Smooth muscle cell (in vitro differentiated cells): ENCODE measurements around the gene PLXDC2. TPM values are rescaled to one million over a fixed set of nuclear protein-coding genes. Genes with fewer than 3 reads are reported as not detected.

Experiments used
- DNase-seq: peaks from one replicate; lab custom pipeline; 2025; ENCODE audit not compliant: unreplicated experiment; lab: John Stamatoyannopoulos, UW
- H2AFZ ChIP-seq: fragments of 200-600 bp; sonication (generic); 2 replicates; pipeline ENCODE4 v1.6.0; 2016; ENCODE audit warnings: antibody characterized with exemption, low read depth, mild to moderate bottlenecking
- H3F3A ChIP-seq: fragments of 200-600 bp; sonication (generic); 2 replicates; pipeline ENCODE4 v1.6.0; 2017; ENCODE audit warnings: antibody characterized with exemption, low read depth
- H3K27ac ChIP-seq: fragments of 200-600 bp; sonication (generic); 2 replicates; pipeline ENCODE4 v1.5.1; 2016; ENCODE audit warnings: low read depth, mild to moderate bottlenecking
- H3K27me3 ChIP-seq: fragments of 200-600 bp; sonication (generic); 2 replicates; pipeline ENCODE4 v1.6.1; 2016; ENCODE audit warnings: low read depth, mild to moderate bottlenecking
- H3K36me3 ChIP-seq: fragments of 200-600 bp; sonication (generic); 2 replicates; pipeline ENCODE4 v1.5.1; 2016; ENCODE audit warnings: low read depth
- H3K4me1 ChIP-seq: fragments of 200-600 bp; sonication (generic); 2 replicates; pipeline ENCODE4 v1.5.1; 2016; ENCODE audit warnings: low read depth
- H3K4me2 ChIP-seq: fragments of 200-600 bp; sonication (generic); 2 replicates; pipeline ENCODE4 v1.6.0; 2016; ENCODE audit warnings: mild to moderate bottlenecking
- H3K4me3 ChIP-seq: fragments of 200-600 bp; sonication (generic); 2 replicates; pipeline ENCODE4 v1.5.1; 2016; ENCODE audit warnings: mild to moderate bottlenecking
- H3K79me2 ChIP-seq: fragments of 200-600 bp; sonication (generic); 2 replicates; pipeline ENCODE4 v1.6.0; 2016; ENCODE audit warnings: low read depth, mild to moderate bottlenecking
- H3K9ac ChIP-seq: fragments of 200-600 bp; sonication (generic); 2 replicates; pipeline ENCODE4 v1.6.0; 2016; ENCODE audit warnings: low read depth
- H3K9me3 ChIP-seq: fragments of 200-600 bp; sonication (generic); replicated peaks from 2 replicates; pipeline ENCODE4 v1.5.1; 2016; ENCODE audit warnings: low read depth
- H4K20me1 ChIP-seq: fragments of 200-600 bp; sonication (generic); 2 replicates; pipeline ENCODE4 v1.6.0; 2016; ENCODE audit warnings: low read depth
- CTCF ChIP-seq: fragments of 200-600 bp; sonication (generic); IDR thresholded peaks from 2 replicates; pipeline ENCODE4 v1.5.1; 2017; ENCODE audit warnings: borderline replicate concordance, mild to moderate bottlenecking, antibody characterized with exemption; ENCODE audit not compliant: insufficient read depth, poor library complexity, severe bottlenecking
- WGBS: methylation state at CpG from one replicate; pipeline ENCODE4 v1.1.7; 2016; ENCODE audit warnings: low lambda C conversion rate; 5-methylcytosine and 5-hydroxymethylcytosine counted together
- polyA plus RNA-seq: library from polyadenylated mRNA; unstranded; fragments of >200 nt; fragmentation: Nextera tagmentation; extraction: Ambion mirVana; gene quantifications from 2 replicates; pipeline ENCODE4 v1.2.1, GENCODE V29; 2016
- total RNA-seq: library from RNA; depleted of rRNA; stranded (reverse); fragments of >200 nt; gene quantifications from 2 replicates; pipeline ENCODE4 v1.2.3, GENCODE V29; 2014

Gene PLXDC2
- total and polyA plus RNA-seq, 2 experiments from 2014 or later = 7.3 to 24.9 TPM

- 96% methylated on average over 3 of the region's 3 CpGs for WGBS
- no peak for TF ChIP-seq CTCF
- peaks cover 5% of the 10 kb centered on the region for H3F3A ChIP-seq
- H3K79me2 ChIP-seq = no peaks in the 10 kb centered on the region
- no peaks in the 10 kb centered on the region for H4K20me1 ChIP-seq
- H3K27me3 ChIP-seq = no peaks in the 10 kb centered on the region
- H3K4me3 ChIP-seq = no peak overlapping the region
- no peaks in the 10 kb centered on the region for H3K9me3 ChIP-seq
- no peak for DNase-seq
- peaks cover 6% of the 10 kb centered on the region for H3K4me1 ChIP-seq
- H3K4me2 ChIP-seq = no peak overlapping the region
- no peak overlapping the region for H3K9ac ChIP-seq
- H3K36me3 ChIP-seq = no peaks in the 10 kb centered on the region
- H3K27ac ChIP-seq = no peak overlapping the region
- no peak overlapping the region for H2AFZ ChIP-seq
Observed at GRCh38 chr10:19915816-19916215, 99.6 kb downstream of the PLXDC2 start.

DNA sequence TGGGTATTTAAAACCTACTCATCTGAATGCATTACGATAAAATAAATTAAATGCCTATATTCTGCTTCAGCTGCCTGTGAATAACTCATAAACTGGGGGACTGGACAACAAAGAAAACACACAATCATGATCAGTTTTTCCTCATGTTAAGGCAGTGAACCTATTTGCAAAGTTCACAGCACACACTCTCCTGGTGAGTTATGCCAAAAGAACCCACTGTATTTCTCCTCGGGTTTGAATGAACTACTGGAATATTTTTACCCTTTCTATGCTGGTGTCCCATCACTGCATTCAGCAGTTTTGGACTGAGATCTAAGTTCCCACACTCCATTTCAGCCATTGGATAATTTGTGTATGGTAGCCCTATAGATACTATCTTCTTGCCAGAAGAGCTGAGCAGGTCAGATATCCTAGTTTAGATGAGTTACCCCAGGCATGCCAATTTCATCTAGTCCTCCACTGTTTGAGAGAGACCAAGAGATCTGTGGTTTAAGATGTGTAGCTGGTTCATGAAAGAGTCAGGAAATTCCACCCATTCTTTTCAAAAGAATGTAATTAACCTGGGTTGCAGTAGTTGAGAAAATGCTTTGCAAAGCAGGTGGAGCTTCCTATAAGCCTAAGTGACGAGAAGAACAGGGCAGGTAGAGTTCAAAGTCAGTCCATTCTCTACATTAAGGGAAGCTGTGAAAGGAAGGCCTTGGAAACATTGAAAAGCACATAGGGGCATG, 101.7 kb downstream of the PLXDC2 start:
- Histone ChIP-seq H3F3A (peaks cover 16% of the 10 kb centered on the region), H2AFZ (no peak overlapping the region), H3K9ac (no peak overlapping the region), H3K36me3 (no peaks in the 10 kb centered on the region), H3K27ac (peak overlapping the region; percentile 37), H3K4me2 (peak overlapping the region; percentile 18), H3K4me3 (no peak overlapping the region), H3K4me1 (peaks cover 7% of the 10 kb centered on the region), H3K27me3 (no peaks in the 10 kb centered on the region), H3K9me3 (no peaks in the 10 kb centered on the region), H3K79me2 (no peaks in the 10 kb centered on the region), H4K20me1 (no peaks in the 10 kb centered on the region)
- TF ChIP-seq CTCF = no peak
- WGBS = 69% methylated on average over 3 of the region's 3 CpGs
- no peak for DNase-seq

DNA sequence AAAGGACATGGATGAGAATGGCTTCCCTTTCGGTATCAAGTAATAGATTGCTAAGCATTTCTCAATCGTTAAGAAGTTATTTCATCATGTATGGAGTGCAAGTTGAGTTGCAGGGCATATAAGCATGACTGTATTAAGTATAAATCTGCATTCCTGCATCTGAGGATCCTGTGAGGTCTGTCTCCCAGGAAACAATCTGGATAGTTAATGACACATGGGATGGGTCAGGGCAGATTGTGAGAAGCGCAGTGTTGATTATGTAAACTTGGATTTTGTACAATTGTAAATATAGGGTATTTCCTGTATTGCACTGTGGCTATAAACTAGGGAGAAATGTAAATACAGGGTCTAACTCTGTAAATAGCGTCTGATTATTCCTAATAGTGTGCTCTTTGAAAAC, 102.6 kb downstream of the PLXDC2 start:
- H3F3A ChIP-seq = peaks cover 16% of the 10 kb centered on the region
- H2AFZ ChIP-seq = no peak overlapping the region
- 39% methylated on average over 4 of the region's 4 CpGs for WGBS
- no peak overlapping the region for H3K4me3 ChIP-seq
- no peaks in the 10 kb centered on the region for H3K9me3 ChIP-seq
- peak overlapping the region; percentile 18 for H3K4me2 ChIP-seq
- no peaks in the 10 kb centered on the region for H3K36me3 ChIP-seq
- no peaks in the 10 kb centered on the region for H3K79me2 ChIP-seq
- H3K27ac ChIP-seq = peak overlapping the region; percentile 43
- H4K20me1 ChIP-seq = no peaks in the 10 kb centered on the region
- no peak for TF ChIP-seq CTCF
- no peak overlapping the region for H3K9ac ChIP-seq
- H3K27me3 ChIP-seq = no peaks in the 10 kb centered on the region
- no peak for DNase-seq
- H3K4me1 ChIP-seq = peaks cover 12% of the 10 kb centered on the region

DNA sequence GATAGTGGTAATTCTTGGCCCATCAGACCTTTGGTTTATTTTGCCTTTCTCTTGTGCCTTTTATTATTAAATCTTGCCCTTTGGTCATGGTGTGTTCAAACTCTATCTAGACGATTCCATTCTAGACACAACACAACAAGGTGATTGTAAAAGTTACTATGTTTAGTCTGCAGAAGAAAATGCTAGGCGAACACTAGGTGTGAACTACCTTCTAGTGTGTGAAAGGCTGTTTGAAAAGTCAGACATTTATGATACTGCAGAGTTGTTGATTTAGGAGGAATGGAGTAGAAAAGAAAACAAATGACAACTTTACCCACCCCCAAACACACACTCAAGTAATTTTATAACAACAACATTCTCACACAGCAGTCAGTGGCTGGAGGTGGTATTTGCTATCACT, 103.4 kb downstream of the PLXDC2 start:
- no peaks in the 10 kb centered on the region for H4K20me1 ChIP-seq
- TF ChIP-seq CTCF = no peak
- H3K9ac ChIP-seq = no peak overlapping the region
- peaks cover 12% of the 10 kb centered on the region for H3K4me1 ChIP-seq
- H3K27ac ChIP-seq = peak overlapping the region; percentile 43
- DNase-seq = no peak
- no peaks in the 10 kb centered on the region for H3K36me3 ChIP-seq
- H3K79me2 ChIP-seq = no peaks in the 10 kb centered on the region
- H3K4me3 ChIP-seq = no peak overlapping the region
- no peak overlapping the region for H2AFZ ChIP-seq
- H3K4me2 ChIP-seq = peak overlapping the region; percentile 18
- no peaks in the 10 kb centered on the region for H3K27me3 ChIP-seq
- 78% methylated on average over 2 of the region's 2 CpGs for WGBS
- H3F3A ChIP-seq = peaks cover 16% of the 10 kb centered on the region
- no peaks in the 10 kb centered on the region for H3K9me3 ChIP-seq
